ENCODE data around the gene YWHAE. TPM values are rescaled to one million over a fixed set of nuclear protein-coding genes. Genes with fewer than 3 reads are reported as not detected.
"Not testable (repeated sequence)": the region's sequence is repeated elsewhere in the genome, so short reads cannot be mapped to it uniquely, and the experiment has no call there.

YWHAE gene
- total RNA-seq, 1 donor = 202 TPM

GRCh38 chr17:1420981-1421380 lies 21.0 kb upstream of the YWHAE start:
- Histone ChIP-seq H3K4me1 (ENCODE audit: insufficient read depth, low read length) (no peaks in the 10 kb centered on the region), H3K27me3 (ENCODE audit: insufficient read depth, low read length) (no peaks in the 10 kb centered on the region), H3K4me3 (ENCODE audit: low read length) (no peak overlapping the region), H3K9me3 (ENCODE audit: low read depth, low read length) (no peaks in the 10 kb centered on the region)

- no peak overlapping the region for H3K4me3 ChIP-seq (ENCODE audit: low read length)
These were observed 20.1 kb upstream of the YWHAE start for GRCh38 chr17:1420163-1420562.

GRCh38 chr17:1418476-1418875 lies 18.5 kb upstream of the YWHAE start:
- H3K4me3 ChIP-seq (ENCODE audit: low read length) = not testable (repeated sequence)

More at GRCh38 chr17:1420163-1420562, 20.1 kb upstream of the YWHAE start:
- Histone ChIP-seq H3K27me3 (ENCODE audit: insufficient read depth, low read length) (no peaks in the 10 kb centered on the region), H3K9me3 (ENCODE audit: low read depth, low read length) (no peaks in the 10 kb centered on the region), H3K4me1 (ENCODE audit: insufficient read depth, low read length) (no peaks in the 10 kb centered on the region)

GRCh38 chr17:1416414-1416813 lies 16.4 kb upstream of the YWHAE start:
- Histone ChIP-seq H3K27me3 (ENCODE audit: insufficient read depth, low read length) (no peaks in the 10 kb centered on the region), H3K4me3 (ENCODE audit: low read length) (no peak overlapping the region), H3K4me1 (ENCODE audit: insufficient read depth, low read length) (no peaks in the 10 kb centered on the region), H3K9me3 (ENCODE audit: low read depth, low read length) (no peaks in the 10 kb centered on the region)

More at GRCh38 chr17:1418476-1418875, 18.5 kb upstream of the YWHAE start:
- not testable (repeated sequence) for H3K9me3 ChIP-seq (ENCODE audit: low read depth, low read length); H3K27me3 ChIP-seq (ENCODE audit: insufficient read depth, low read length); H3K4me1 ChIP-seq (ENCODE audit: insufficient read depth, low read length)

GRCh38 chr17:1414634-1415033 lies 14.6 kb upstream of the YWHAE start:
- H3K4me1 ChIP-seq (ENCODE audit: insufficient read depth, low read length) = no peaks in the 10 kb centered on the region
- no peaks in the 10 kb centered on the region for H3K9me3 ChIP-seq (ENCODE audit: low read depth, low read length)
- no peak overlapping the region for H3K4me3 ChIP-seq (ENCODE audit: low read length)
- H3K27me3 ChIP-seq (ENCODE audit: insufficient read depth, low read length) = no peaks in the 10 kb centered on the region

GRCh38 chr17:1414001-1414574 lies 14.1 kb upstream of the YWHAE start:
- no peaks in the 10 kb centered on the region for H3K9me3 ChIP-seq (ENCODE audit: low read depth, low read length)
- no peak overlapping the region for H3K4me3 ChIP-seq (ENCODE audit: low read length)
- H3K4me1 ChIP-seq (ENCODE audit: insufficient read depth, low read length) = no peaks in the 10 kb centered on the region
- no peaks in the 10 kb centered on the region for H3K27me3 ChIP-seq (ENCODE audit: insufficient read depth, low read length)

GRCh38 chr17:1413281-1413791 lies 13.3 kb upstream of the YWHAE start:
- Histone ChIP-seq H3K4me1 (ENCODE audit: insufficient read depth, low read length) (no peaks in the 10 kb centered on the region), H3K4me3 (ENCODE audit: low read length) (no peak overlapping the region)

GRCh38 chr17:1412185-1413110 lies 12.4 kb upstream of the YWHAE start:
- no peaks in the 10 kb centered on the region for H3K9me3 ChIP-seq (ENCODE audit: low read depth, low read length)
- H3K4me1 ChIP-seq (ENCODE audit: insufficient read depth, low read length) = no peaks in the 10 kb centered on the region
- H3K27me3 ChIP-seq (ENCODE audit: insufficient read depth, low read length) = no peaks in the 10 kb centered on the region
- H3K4me3 ChIP-seq (ENCODE audit: low read length) = no peak overlapping the region

More at GRCh38 chr17:1413281-1413791, 13.3 kb upstream of the YWHAE start:
- no peaks in the 10 kb centered on the region for H3K9me3 ChIP-seq (ENCODE audit: low read depth, low read length)
- no peaks in the 10 kb centered on the region for H3K27me3 ChIP-seq (ENCODE audit: insufficient read depth, low read length)

GRCh38 chr17:1402262-1402586 lies 2.2 kb upstream of the YWHAE start:
- H3K27me3 ChIP-seq (ENCODE audit: insufficient read depth, low read length) = no peaks in the 10 kb centered on the region

GRCh38 chr17:1398931-1399678 lies 917 bp downstream of the YWHAE start:
- H3K9me3 ChIP-seq (ENCODE audit: low read depth, low read length) = no peaks in the 10 kb centered on the region
- peaks cover 53% of the 10 kb centered on the region for H3K4me1 ChIP-seq (ENCODE audit: insufficient read depth, low read length)
- H3K27me3 ChIP-seq (ENCODE audit: insufficient read depth, low read length) = no peaks in the 10 kb centered on the region
- peak overlapping the region; percentile 99 for H3K4me3 ChIP-seq (ENCODE audit: low read length)

More at GRCh38 chr17:1402262-1402586, 2.2 kb upstream of the YWHAE start:
- H3K9me3 ChIP-seq (ENCODE audit: low read depth, low read length) = no peaks in the 10 kb centered on the region
- H3K4me1 ChIP-seq (ENCODE audit: insufficient read depth, low read length) = peaks cover 38% of the 10 kb centered on the region
- H3K4me3 ChIP-seq (ENCODE audit: low read length) = no peak overlapping the region

- Histone ChIP-seq H3K27me3 (ENCODE audit: insufficient read depth, low read length) (no peaks in the 10 kb centered on the region), H3K4me1 (ENCODE audit: insufficient read depth, low read length) (peaks cover 63% of the 10 kb centered on the region), H3K9me3 (ENCODE audit: low read depth, low read length) (no peaks in the 10 kb centered on the region), H3K4me3 (ENCODE audit: low read length) (peak overlapping the region; percentile 8)
These were observed 2.0 kb downstream of the YWHAE start for GRCh38 chr17:1398028-1398427.

- H3K4me1 ChIP-seq (ENCODE audit: insufficient read depth, low read length) = peaks cover 82% of the 10 kb centered on the region
- H3K4me3 ChIP-seq (ENCODE audit: low read length); H3K27me3 ChIP-seq (ENCODE audit: insufficient read depth, low read length); H3K9me3 ChIP-seq (ENCODE audit: low read depth, low read length): not testable (repeated sequence)
These were observed 4.0 kb downstream of the YWHAE start for GRCh38 chr17:1395876-1396665.

GRCh38 chr17:1391577-1391976 lies 8.4 kb downstream of the YWHAE start:
- H3K9me3 ChIP-seq (ENCODE audit: low read depth, low read length) = no peaks in the 10 kb centered on the region
- H3K27me3 ChIP-seq (ENCODE audit: insufficient read depth, low read length) = no peaks in the 10 kb centered on the region
- no peak overlapping the region for H3K4me3 ChIP-seq (ENCODE audit: low read length)
- peaks cover 91% of the 10 kb centered on the region for H3K4me1 ChIP-seq (ENCODE audit: insufficient read depth, low read length)
